SU-DHL-6 (cell line): ENCODE results near the gene C1orf141.

ENCODE experiments used
- EZH2phosphoT487 ChIP-seq: fragments of 200-600 bp; sonication (generic), shearing (Covaris generic); conservative IDR thresholded peaks from 2 replicates; pipeline ENCODE4 v1.6.1; 2018; ENCODE audit warnings: mild to moderate bottlenecking, antibody characterized with exemption, low read length, moderate library complexity, mixed read lengths
- TF ChIP-seq, protein P1 (sequence below): fragments of 200-600 bp; sonication (generic); IDR thresholded peaks from one replicate; pipeline ENCODE4 v1.5.1; 2017; ENCODE audit warnings: antibody characterized with exemption, mild to moderate bottlenecking, low read length, moderate library complexity; ENCODE audit not compliant: insufficient read depth, poor library complexity, severe bottlenecking

DNA sequence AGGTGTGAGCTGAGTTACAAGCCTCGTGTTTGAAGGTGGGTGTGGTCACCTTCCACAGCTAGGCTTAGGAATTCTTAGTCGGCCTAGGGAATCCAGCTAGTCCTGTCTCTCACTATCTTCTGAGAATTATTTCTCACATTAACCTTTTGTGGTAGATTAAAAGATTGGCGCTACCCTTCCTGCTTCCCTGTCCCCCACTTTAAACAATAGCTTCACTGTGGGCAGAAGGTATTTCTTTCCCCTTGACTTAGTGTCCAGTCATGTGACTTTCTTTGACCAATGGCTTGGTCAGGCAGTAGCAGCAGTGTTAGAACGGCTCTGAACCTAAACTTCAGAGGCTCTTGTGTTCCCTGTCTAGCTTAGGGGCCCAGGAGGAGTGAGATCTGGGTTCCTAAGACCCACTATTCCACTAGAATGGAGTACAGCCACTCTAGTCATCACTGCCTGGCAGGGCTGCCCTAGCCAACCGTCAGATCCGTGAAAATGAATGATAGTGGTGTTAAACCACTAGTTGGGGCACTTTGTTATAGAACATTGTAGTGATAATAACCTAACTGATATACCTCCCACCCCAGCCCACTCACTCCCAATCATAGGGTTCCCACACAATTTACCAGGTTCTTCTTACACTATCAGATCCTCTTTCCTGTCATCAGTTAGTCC, 13.9 kb upstream of the C1orf141 start:
- TF ChIP-seq, protein P1, sequence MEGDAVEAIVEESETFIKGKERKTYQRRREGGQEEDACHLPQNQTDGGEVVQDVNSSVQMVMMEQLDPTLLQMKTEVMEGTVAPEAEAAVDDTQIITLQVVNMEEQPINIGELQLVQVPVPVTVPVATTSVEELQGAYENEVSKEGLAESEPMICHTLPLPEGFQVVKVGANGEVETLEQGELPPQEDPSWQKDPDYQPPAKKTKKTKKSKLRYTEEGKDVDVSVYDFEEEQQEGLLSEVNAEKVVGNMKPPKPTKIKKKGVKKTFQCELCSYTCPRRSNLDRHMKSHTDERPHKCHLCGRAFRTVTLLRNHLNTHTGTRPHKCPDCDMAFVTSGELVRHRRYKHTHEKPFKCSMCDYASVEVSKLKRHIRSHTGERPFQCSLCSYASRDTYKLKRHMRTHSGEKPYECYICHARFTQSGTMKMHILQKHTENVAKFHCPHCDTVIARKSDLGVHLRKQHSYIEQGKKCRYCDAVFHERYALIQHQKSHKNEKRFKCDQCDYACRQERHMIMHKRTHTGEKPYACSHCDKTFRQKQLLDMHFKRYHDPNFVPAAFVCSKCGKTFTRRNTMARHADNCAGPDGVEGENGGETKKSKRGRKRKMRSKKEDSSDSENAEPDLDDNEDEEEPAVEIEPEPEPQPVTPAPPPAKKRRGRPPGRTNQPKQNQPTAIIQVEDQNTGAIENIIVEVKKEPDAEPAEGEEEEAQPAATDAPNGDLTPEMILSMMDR, result no peak
- TF ChIP-seq EZH2phosphoT487, result no peak
